HepG2 (cell line): ENCODE results near the gene RFX2. TPM values are rescaled to one million over a fixed set of nuclear protein-coding genes. Genes with fewer than 3 reads are reported as not detected.
A peak's percentile ranks its signal among the peaks of the same experiment; 100 is the strongest.

ENCODE experiments used
- ATAC-seq: fragments of 200-7000 bp; cut with Tn5 transposase; 3 replicates; pipeline ENCODE4 v1.9.1; 2020; ENCODE audit warnings: mild to moderate bottlenecking, moderate library complexity
- BruUV-seq: library from RNA; stranded (reverse); fragments of 400-500 nt; replicated peaks from 2 replicates; lab custom pipeline; 2021; lab: Mats Ljungman, UMichigan
- CTCF ChIA-PET: fragments of 300-600 bp; formaldehyde crosslinking; extraction: SDS; loops from one replicate; lab custom pipeline; 2021; ENCODE audit warnings: low total read pairs, inconsistent platforms, low intra/inter-chr PET ratio; lab: Yijun Ruan, JAX
- POLR2A ChIA-PET: fragments of 350-600 bp; sonication (Branson Sonifier 250); formaldehyde crosslinking; loops from one replicate; lab custom pipeline; 2020; ENCODE audit warnings: antibody characterized with exemption, inconsistent platforms; lab: Yijun Ruan, JAX
- DNase-seq: peaks from one replicate; pipeline ENCODE4 v3.0.0-alpha.2; 2015; ENCODE audit warnings: low spot score
- FAIRE-seq: peaks from 3 replicates; lab custom pipeline; 2011; peaks lifted over from hg19 to GRCh38; lab: Jason Lieb, UNC
- H2AFZ ChIP-seq: one replicate; pipeline ENCODE4 v1.6.1; 2011; ENCODE audit warnings: low read length, inconsistent platforms
- H3K27ac ChIP-seq: fragments of 300-600 bp; 3 replicates; pipeline ENCODE4 v1.8.0; 2011; ENCODE audit warnings: mixed run types, mild to moderate bottlenecking, mixed read lengths, low read length, inconsistent platforms; ENCODE audit not compliant: insufficient read depth; ENCODE audit errors: extremely low read length
- H3K27me3 ChIP-seq, 2 experiments: fragments of 200-600 bp in 1 of 2; 2 replicates in 1 of 2; 3 replicates in 1 of 2; pipeline versions ENCODE4 v1.6.0 to v1.8.0; 2011; ENCODE audit warnings: low read length in 2 of 2, mild to moderate bottlenecking in 2 of 2, moderate library complexity in 2 of 2, inconsistent platforms in 1 of 2; ENCODE audit not compliant: insufficient read depth in 2 of 2, control insufficient read depth in 1 of 2
- H3K36me3 ChIP-seq, 2 experiments: fragments of 200-600 bp in 1 of 2; replicated peaks in 1 of 2; 2 replicates in 1 of 2; 3 replicates in 1 of 2; pipeline versions ENCODE4 v1.5.1 to v1.8.0; 2011; ENCODE audit warnings: low read length in 2 of 2, inconsistent platforms in 1 of 2; ENCODE audit not compliant: insufficient read depth in 2 of 2, control insufficient read depth in 1 of 2
- H3K4me1 ChIP-seq: 2 replicates; pipeline ENCODE4 v1.5.1; 2012; ENCODE audit warnings: low read length, inconsistent platforms; ENCODE audit not compliant: insufficient read depth
- H3K4me2 ChIP-seq: 2 replicates; pipeline ENCODE4 v1.6.0; 2011; ENCODE audit warnings: low read depth, low read length, inconsistent platforms
- H3K4me3 ChIP-seq, 3 experiments: fragments of 200-600 bp in 1 of 3; sonication (generic), shearing (Covaris generic) in 1 of 3; replicated peaks in 1 of 3; 2 replicates each; pipeline ENCODE4 v1.5.1; 2011 to 2016; ENCODE audit warnings: low read length in 3 of 3, inconsistent platforms in 2 of 3, low read depth in 2 of 3, mild to moderate bottlenecking in 2 of 3, control low read depth in 1 of 3, mixed read lengths in 1 of 3; ENCODE audit not compliant: insufficient read depth in 1 of 3
- H3K79me2 ChIP-seq: one replicate; pipeline ENCODE4 v1.6.1; 2011; ENCODE audit warnings: low read length, inconsistent platforms; ENCODE audit not compliant: insufficient read depth
- H3K9ac ChIP-seq: 2 replicates; pipeline ENCODE4 v1.6.0; 2011; ENCODE audit warnings: mild to moderate bottlenecking, low read depth, low read length, inconsistent platforms; ENCODE audit not compliant: insufficient read depth
- H3K9me3 ChIP-seq: 2 replicates; pipeline ENCODE4 v1.5.1; 2012; ENCODE audit warnings: mild to moderate bottlenecking, low read length
- H4K20me1 ChIP-seq: 2 replicates; pipeline ENCODE4 v1.6.0; 2011; ENCODE audit warnings: inconsistent platforms, mild to moderate bottlenecking, low read length, moderate library complexity; ENCODE audit not compliant: insufficient read depth
- CCDC6 ChIP-seq: sonication (generic); formaldehyde crosslinking; IDR thresholded peaks from 2 replicates; pipeline ENCODE4 v1.8.1; 2022; ENCODE audit warnings: mild to moderate bottlenecking, missing genetic modification reagents, moderate library complexity
- EEA1 ChIP-seq: sonication (generic); formaldehyde crosslinking; IDR thresholded peaks from 2 replicates; pipeline ENCODE4 v1.5.1; 2020; ENCODE audit warnings: mild to moderate bottlenecking, missing genetic modification reagents, borderline replicate concordance
- EHMT2 ChIP-seq: fragments of 200-600 bp; sonication (generic); IDR thresholded peaks from 2 replicates; pipeline ENCODE4 v1.7.0; 2017; ENCODE audit warnings: antibody characterized with exemption, low read depth, low read length, borderline replicate concordance
- HOXD1 ChIP-seq: sonication (generic); formaldehyde crosslinking; IDR thresholded peaks from 2 replicates; pipeline ENCODE4 v1.5.0; 2020; ENCODE audit warnings: missing genetic modification reagents
- MTA1 ChIP-seq: sonication (generic); formaldehyde crosslinking; IDR thresholded peaks from 2 replicates; pipeline ENCODE4 v1.4.0; 2020; ENCODE audit warnings: missing genetic modification reagents, mild to moderate bottlenecking, borderline replicate concordance
- NFKBIZ ChIP-seq: IDR thresholded peaks from 2 replicates; pipeline ENCODE4 v1.6.1; 2018; ENCODE audit warnings: missing genetic modification reagents, missing compliant biosample characterization
- NR2F6 ChIP-seq, 2 experiments: IDR thresholded peaks; 2 replicates each; pipeline ENCODE4 v1.6.1; 2016; ENCODE audit warnings: antibody characterized with exemption in 1 of 2, mild to moderate bottlenecking in 1 of 2
- RFXANK ChIP-seq: IDR thresholded peaks from 2 replicates; pipeline ENCODE4 v1.6.1; 2016
- SMAD3 ChIP-seq: sonication (generic); formaldehyde crosslinking; IDR thresholded peaks from 2 replicates; pipeline ENCODE4 v1.4.0; 2020; ENCODE audit warnings: missing genetic modification reagents
- SMAD9 ChIP-seq: sonication (generic); formaldehyde crosslinking; IDR thresholded peaks from 2 replicates; pipeline ENCODE4 v1.5.1; 2020; ENCODE audit warnings: mild to moderate bottlenecking, missing genetic modification reagents
- TBP ChIP-seq: sonication (generic); formaldehyde crosslinking; IDR thresholded peaks from 2 replicates; pipeline ENCODE4 v1.5.0; 2020; ENCODE audit warnings: missing genetic modification reagents
- ZBTB1 ChIP-seq: sonication (generic); formaldehyde crosslinking; IDR thresholded peaks from 2 replicates; pipeline ENCODE4 v1.4.0; 2020; ENCODE audit warnings: missing genetic modification reagents, borderline replicate concordance
- ZFY ChIP-seq: sonication (generic); formaldehyde crosslinking; IDR thresholded peaks from 2 replicates; pipeline ENCODE4 v1.4.0; 2020; ENCODE audit warnings: missing genetic modification reagents
- ZNF136 ChIP-seq: sonication (generic); formaldehyde crosslinking; IDR thresholded peaks from 2 replicates; pipeline ENCODE4 v1.8.1; 2022; ENCODE audit warnings: low read depth, mild to moderate bottlenecking, moderate library complexity, missing genetic modification reagents
- ZNF274 ChIP-seq: sonication (generic); formaldehyde crosslinking; IDR thresholded peaks from 2 replicates; pipeline ENCODE4 v1.5.1; 2020; ENCODE audit warnings: mild to moderate bottlenecking, missing genetic modification reagents
- ZNF7 ChIP-seq: IDR thresholded peaks from 2 replicates; pipeline ENCODE4 v1.6.1; 2016; ENCODE audit warnings: missing biosample characterization, missing genetic modification reagents
- ZNF747 ChIP-seq: sonication (generic); formaldehyde crosslinking; IDR thresholded peaks from 2 replicates; pipeline ENCODE4 v1.8.1; 2023; ENCODE audit warnings: missing genetic modification reagents, mild to moderate bottlenecking, borderline replicate concordance
- WGBS: methylation state at CpG from one replicate; pipeline ENCODE4 v1.1.6; 2017; ENCODE audit warnings: low lambda C conversion rate; 5-methylcytosine and 5-hydroxymethylcytosine counted together
- in situ Hi-C: cut with HindIII; loops from 2 replicates; pipeline ENCODE4 v1.10.0; 2017; ENCODE audit warnings: low pct_unique_long_range_greater_than_20kb; ENCODE audit not compliant: extremely low pct_ligation_motif_present
- intact Hi-C: fragments of 100-400 bp; cut with micrococcal nuclease; formaldehyde crosslinking; loops from one replicate; pipeline ENCODE4 v1.10.0; 2022; ENCODE audit not compliant: unreplicated experiment
- polyA plus RNA-seq, 8 experiments: library from polyadenylated mRNA; depleted of rRNA in 3 of 8; stranded (reverse) in 7 of 8; unstranded in 1 of 8; fragments of >200 nt; fragmentation: Illumina TruSeq in 4 of 8; extraction: Trizol in 4 of 8; gene quantifications; 2 replicates each; pipeline versions ENCODE4 v1.2.1 to v1.2.3, GENCODE V29; 2011 to 2016; ENCODE audit warnings: low read depth in 4 of 8, missing spikeins in 1 of 8, mixed read lengths in 1 of 8; ENCODE audit not compliant: insufficient read depth in 1 of 8
- total RNA-seq, 5 experiments: library from RNA; depleted of rRNA; stranded (reverse); fragments of >200 nt; fragmentation: Illumina TruSeq; extraction: Trizol; gene quantifications; 2 replicates each; pipeline ENCODE4 v1.2.3, GENCODE V29; 2016; ENCODE audit warnings: low read depth in 1 of 5
- TF ChIP-seq, protein P1 (sequence below): sonication (generic); formaldehyde crosslinking; IDR thresholded peaks from 2 replicates; pipeline ENCODE4 v1.4.0; 2020; ENCODE audit warnings: mild to moderate bottlenecking, missing genetic modification reagents
- TF ChIP-seq, protein P2 (sequence below): sonication (generic); formaldehyde crosslinking; conservative IDR thresholded peaks from 2 replicates; pipeline ENCODE4 v1.4.0; 2020; ENCODE audit warnings: missing genetic modification reagents

The RFX2 gene
- total and polyA plus RNA-seq, 2 of the 13 experiments (the other 11 are each of a cell fraction or from before 2014, with no cell fraction given), result 2.8 to 3.3 TPM

DNA sequence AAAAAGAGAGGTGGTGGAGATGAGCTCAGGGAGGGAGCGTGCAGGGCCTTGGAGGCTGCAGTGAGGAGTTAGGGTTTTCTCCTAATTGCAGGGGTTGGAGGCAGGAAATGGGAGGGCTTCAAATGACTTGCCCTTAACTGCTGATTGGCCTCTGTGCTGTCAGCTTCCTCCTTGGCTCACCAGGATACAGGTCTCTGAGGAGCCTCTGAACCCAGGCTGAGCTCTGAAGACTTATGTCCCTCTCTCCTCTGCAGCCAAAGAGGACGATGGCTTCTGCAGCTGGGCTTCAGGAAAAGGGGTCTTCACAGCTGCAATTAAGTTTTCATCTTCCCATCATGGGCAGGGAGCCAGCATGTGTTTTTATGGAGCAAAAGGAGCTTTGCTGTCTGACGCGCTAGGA lies 125.7 kb downstream of the RFX2 start:
- Histone ChIP-seq H3K4me1 (peaks cover 91% of the 10 kb centered on the region), H3K4me2 (no peak overlapping the region), H3K79me2 (peaks cover 3% of the 10 kb centered on the region), H4K20me1 (no peaks in the 10 kb centered on the region), H3K27me3 (peaks cover 0 to 4% of the 10 kb centered on the region in 2 experiments; a peak in 1 of 5 replicates), H3K9me3 (no peaks in the 10 kb centered on the region), H2AFZ (no peak overlapping the region), H3K4me3 (no peak overlapping the region), H3K27ac (no peak overlapping the region), H3K36me3 (no peaks in the 10 kb centered on the region), H3K9ac (no peak overlapping the region)
- in situ Hi-C loops, result no loop called here
- ATAC-seq, result no peak
- TF ChIP-seq MTA1 (CRISPR knock-in tag) (no peak), ZNF136 (CRISPR knock-in tag) (no peak), EEA1 (CRISPR knock-in tag) (no peak), ZNF7 (CRISPR knock-in tag) (no peak), ZFY (CRISPR knock-in tag) (no peak)
- TF ChIP-seq, protein P1, sequence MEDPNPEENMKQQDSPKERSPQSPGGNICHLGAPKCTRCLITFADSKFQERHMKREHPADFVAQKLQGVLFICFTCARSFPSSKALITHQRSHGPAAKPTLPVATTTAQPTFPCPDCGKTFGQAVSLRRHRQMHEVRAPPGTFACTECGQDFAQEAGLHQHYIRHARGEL (CRISPR knock-in tag), result no peak
- no peak for DNase-seq
- CTCF ChIA-PET, result no interaction called here
- intact Hi-C loops, result no loop called here
- POLR2A ChIA-PET, result interaction anchor here (2.5 kb wide), 1 partner anchor 9 kb away, joined by 10 read pairs; no protein-coding TSS in a partner anchor
- no TSS peak for BruUV-seq
- FAIRE-seq, result no peak
- WGBS, result 96% methylated on average over 4 of the region's 4 CpGs

DNA sequence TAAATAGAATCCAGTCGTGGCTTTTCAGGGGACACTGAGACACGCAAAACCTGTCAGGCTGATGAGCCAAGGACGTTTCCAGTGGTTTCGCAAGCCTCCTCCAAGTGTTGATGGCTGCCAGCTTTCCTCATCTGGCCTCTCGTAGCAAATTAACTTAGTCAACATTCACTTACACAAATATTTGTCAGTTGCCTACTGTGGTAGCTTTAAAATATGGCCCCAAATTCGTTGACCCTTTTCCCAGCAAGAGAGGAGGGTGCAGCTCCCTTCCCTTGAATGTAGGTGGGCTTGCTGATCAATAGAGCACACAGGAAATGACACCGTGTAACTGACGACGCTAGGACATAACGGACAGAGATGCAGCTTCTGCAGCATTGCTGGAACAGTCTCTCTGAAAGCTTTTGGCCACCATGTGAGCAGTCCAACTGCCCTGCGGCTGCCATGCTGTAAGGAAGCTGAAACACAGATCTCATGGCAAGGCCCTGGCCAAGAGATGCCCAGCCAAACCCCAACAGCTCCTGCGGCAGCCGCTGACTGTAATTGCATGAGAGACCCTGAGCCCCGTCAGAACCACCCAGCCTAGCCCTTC lies 126.8 kb downstream of the RFX2 start:
- POLR2A ChIA-PET, result interaction anchor here (0.7 to 2.5 kb wide), 3 partner anchors 8 to 21 kb away, joined by 3 to 10 read pairs (median 3); no protein-coding TSS in a partner anchor
- FAIRE-seq (peak; percentile 64), DNase-seq (no peak), ATAC-seq (peak; percentile 49)
- no peak overlapping the region; the same call in 1 of the 2 replicates for H3K9ac ChIP-seq
- peaks cover 13% of the 10 kb centered on the region for H3K79me2 ChIP-seq
- no peaks in the 10 kb centered on the region for H3K27me3 ChIP-seq
- H3K36me3 ChIP-seq, result no peaks in the 10 kb centered on the region; a peak in 1 of 5 replicates
- H3K27ac ChIP-seq, result peak overlapping the region; percentile 56
- CTCF ChIA-PET, result no interaction called here
- intact Hi-C loops, result no loop called here
- in situ Hi-C loops, result no loop called here
- H3K4me1 ChIP-seq, result peaks cover 93% of the 10 kb centered on the region
- H3K4me3 ChIP-seq, result peak overlapping the region; percentile 17 to 39 (median 22); a peak in 2 of 6 replicates
- BruUV-seq, result no TSS peak
- H2AFZ ChIP-seq, result peak overlapping the region; percentile 12
- H3K9me3 ChIP-seq, result no peaks in the 10 kb centered on the region
- H4K20me1 ChIP-seq, result no peaks in the 10 kb centered on the region
- peak overlapping the region; percentile 69 for H3K4me2 ChIP-seq
- 27% methylated on average over 12 of the region's 14 CpGs for WGBS
- TF ChIP-seq HOXD1 (no peak), NFKBIZ (CRISPR knock-in tag) (no peak), ZBTB1 (CRISPR knock-in tag) (no peak), SMAD9 (CRISPR knock-in tag) (no peak), EHMT2 (no peak), NR2F6 (IDR thresholded peaks at IDR 0.05) (no peak), NR2F6 (CRISPR knock-in tag; IDR thresholded peaks at IDR 0.05) (no peak), ZNF274 (no peak), CCDC6 (CRISPR knock-in tag) (no peak), TBP (CRISPR knock-in tag) (no peak), ZNF747 (no peak), SMAD3 (no peak), RFXANK (CRISPR knock-in tag) (no peak)
- TF ChIP-seq, protein P2, sequence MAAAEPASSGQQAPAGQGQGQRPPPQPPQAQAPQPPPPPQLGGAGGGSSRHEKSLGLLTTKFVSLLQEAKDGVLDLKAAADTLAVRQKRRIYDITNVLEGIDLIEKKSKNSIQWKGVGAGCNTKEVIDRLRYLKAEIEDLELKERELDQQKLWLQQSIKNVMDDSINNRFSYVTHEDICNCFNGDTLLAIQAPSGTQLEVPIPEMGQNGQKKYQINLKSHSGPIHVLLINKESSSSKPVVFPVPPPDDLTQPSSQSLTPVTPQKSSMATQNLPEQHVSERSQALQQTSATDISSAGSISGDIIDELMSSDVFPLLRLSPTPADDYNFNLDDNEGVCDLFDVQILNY (CRISPR knock-in tag), result no peak
